CD4-positive, alpha-beta T cell treated with Interleukin-15 for 1 hour (primary cell): ENCODE measurements around the gene CADM1.

Experiments used
- DNase-seq: peaks from one replicate; pipeline ENCODE4 v3.0.0-alpha.2; 2020

CADM1 gene

DNA sequence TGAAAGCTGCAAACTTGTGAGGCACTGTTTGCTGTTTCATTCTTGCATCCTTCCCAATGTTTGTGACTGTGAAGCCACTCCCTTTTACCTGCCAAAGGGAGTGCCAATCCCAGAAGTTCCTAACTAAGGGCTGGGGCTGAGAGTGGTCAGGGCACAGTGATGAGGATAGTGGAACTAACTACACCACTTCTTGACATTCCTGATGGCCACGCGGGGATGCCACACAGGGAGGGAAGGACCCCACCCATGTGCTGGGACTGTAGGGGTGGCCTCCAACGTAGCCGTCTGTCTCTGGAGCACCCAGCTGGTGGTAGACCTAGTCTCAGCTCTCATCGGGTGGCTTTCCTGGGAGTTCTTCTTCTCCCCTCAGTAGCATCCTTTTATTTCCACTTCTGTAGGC is 335.5 kb downstream of the CADM1 start:
- DNase-seq: no peak

GRCh38 chr11:115168229-115168671 is 336.0 kb downstream of the CADM1 start:
- no peak for DNase-seq

DNA sequence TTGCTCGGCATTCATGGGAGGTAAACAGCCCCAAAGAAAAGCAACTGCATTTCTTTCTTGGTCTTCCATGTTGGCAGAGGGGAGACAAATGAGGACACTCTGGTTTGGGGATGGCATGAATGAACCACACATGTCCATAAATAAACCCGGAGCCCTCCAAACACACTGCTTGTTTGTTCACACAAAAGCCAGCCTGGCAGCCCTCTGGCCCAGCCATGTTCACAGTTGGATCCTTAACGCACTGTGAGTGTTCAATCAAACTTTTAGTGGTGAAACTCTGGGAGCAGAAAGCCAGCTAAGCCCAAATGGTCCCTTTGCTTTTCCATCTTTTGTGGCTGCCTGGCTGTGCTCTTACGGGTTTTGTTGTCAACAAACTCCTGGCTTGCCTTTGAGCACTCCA is 336.8 kb downstream of the CADM1 start:
- no peak for DNase-seq

GRCh38 chr11:115166820-115167219 is 337.4 kb downstream of the CADM1 start:
- no peak for DNase-seq

DNA sequence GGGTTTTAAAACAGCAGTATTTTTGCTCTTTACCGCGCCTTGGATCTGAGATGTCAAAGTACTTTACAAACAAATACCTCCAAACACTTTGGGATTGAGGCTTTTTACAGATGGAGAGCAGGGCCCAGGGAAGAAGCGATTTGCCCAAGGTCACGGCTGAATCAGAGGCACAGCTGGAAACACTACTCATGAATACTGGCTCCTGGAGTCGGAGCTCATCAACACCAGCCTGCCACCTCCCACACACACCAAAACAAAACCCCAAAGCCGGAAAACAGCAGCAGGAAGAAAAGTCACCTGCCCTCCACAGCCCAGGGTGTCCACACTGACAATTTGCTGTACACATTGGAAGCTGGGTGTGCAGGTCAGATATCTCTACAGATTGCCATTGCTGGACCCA is 339.4 kb downstream of the CADM1 start:
- DNase-seq: no peak

GRCh38 chr11:115162919-115163318 is 341.3 kb downstream of the CADM1 start:
- DNase-seq: no peak

DNA sequence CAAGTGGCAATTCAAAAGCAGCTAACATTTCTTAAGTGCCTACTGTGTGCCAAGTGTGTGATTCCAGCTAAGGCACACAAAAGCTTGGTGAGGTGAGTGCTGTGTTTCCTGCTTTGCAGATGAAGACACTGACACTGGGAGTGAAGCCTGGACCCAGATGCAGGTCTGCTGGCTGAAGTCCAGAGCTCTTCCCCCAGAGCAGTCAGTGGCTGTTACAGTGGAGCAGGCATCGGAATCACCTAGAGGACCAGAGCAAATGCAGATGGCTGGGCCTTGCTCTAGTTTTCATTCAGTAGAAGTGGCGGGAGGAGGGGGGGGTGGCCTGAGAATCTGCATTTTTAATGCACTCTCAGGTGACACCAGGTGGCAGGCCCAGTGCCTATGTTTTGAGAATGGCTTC is 342.3 kb downstream of the CADM1 start:
- no peak for DNase-seq

DNA sequence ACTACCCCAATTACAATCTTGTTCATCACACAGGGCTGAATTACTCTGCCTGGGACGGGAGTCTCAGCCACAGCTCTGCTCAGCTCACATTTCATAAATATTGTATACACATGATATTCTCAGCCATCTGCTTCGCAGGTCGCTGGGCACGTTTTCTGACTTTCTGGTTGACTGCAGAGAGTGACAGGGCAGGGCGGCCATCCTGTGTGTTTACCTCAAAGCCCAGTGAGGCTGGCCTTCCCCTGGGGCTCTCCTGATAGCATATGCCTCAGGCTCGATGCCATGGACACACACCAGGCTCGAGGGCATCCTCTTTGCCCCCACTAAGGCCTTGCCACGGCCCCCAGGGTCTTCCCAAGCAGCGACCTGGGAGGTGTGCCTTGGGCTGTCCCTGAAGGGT is 345.0 kb downstream of the CADM1 start:
- DNase-seq: no peak

- no peak for DNase-seq
Measured at GRCh38 chr11:115158053-115158452, 346.2 kb downstream of the CADM1 start.

GRCh38 chr11:115157247-115157646 is 347.0 kb downstream of the CADM1 start:
- DNase-seq: no peak

- no peak for DNase-seq
Measured at GRCh38 chr11:115155978-115156377, 348.2 kb downstream of the CADM1 start.

DNA sequence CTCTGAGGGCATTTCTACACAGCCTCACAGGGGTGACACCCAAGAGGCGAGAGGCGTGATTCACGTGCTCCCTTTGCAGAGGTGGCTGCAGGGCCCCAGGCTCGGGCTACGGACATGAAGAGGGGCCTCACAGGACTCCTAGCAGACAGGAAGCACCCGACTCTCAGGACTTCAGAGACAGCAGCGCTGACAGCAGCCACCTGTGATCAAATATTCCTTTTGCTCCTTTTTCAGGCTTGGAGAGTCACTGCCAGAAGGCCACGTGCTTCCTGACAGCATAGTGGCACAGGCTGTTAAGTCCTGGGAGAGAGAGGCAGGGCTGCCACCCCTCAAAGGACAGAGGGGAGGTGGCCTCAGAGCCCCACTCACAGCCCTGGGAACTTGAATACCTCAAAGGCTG is 348.9 kb downstream of the CADM1 start:
- no peak for DNase-seq

- no peak for DNase-seq
Measured at GRCh38 chr11:115154355-115154736, 349.9 kb downstream of the CADM1 start.

DNA sequence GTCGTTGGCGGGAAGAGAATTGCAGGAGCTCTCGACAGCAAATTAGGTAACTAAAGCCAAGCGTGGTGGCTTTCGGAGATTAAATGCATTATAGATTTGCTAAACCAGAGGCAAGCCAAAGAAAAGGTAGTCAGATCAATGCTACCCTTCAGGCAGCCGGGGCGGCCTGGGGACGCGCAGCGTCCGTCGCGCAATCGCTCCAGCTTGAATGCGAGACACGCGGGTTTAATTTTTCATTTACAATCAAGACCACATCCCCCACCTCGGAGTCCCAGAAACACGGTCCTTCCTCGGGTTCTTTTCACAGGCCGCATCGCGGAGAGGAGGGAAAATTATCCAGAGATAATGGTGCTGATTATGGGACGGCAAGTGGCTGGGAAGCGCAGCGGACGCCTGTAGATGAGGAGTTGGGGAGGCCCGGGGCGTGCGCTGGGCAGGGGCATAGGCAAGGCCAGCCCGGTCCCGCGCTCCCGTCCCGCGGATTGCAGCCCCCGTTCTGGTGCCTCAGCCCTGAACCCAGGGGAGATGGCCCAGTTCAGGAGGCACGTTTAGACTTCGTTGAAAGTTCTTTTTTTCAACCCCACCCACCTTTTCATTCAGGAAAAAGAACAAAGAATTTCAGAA is 350.4 kb downstream of the CADM1 start:
- no peak for DNase-seq

- DNase-seq: no peak
Measured at GRCh38 chr11:115153135-115153534, 351.1 kb downstream of the CADM1 start.

- DNase-seq: no peak
Measured at GRCh38 chr11:115151010-115151409, 353.2 kb downstream of the CADM1 start.

DNA sequence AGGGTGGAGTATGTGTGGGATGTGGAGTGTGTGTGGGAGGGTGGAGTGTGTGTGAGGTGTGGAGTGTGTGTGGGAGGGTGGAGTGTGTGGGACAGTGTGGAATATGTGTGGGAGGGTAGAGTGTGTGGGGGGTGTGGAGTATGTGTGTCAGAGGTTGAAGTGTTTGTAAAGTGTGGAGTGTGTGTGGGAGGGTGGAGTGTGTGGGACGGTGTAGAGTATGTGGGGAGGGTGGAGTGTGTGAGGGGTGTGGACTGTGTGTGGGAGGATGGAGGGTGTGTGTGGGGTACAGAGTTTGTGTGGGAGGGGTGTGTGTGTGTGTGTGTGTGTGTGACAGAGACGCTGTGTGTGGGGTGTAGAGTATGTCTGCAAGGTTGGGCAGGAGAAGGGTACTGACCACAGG is 355.5 kb downstream of the CADM1 start:
- DNase-seq: no peak

- DNase-seq: no peak
Measured at GRCh38 chr11:115148101-115148500, 356.1 kb downstream of the CADM1 start.

DNA sequence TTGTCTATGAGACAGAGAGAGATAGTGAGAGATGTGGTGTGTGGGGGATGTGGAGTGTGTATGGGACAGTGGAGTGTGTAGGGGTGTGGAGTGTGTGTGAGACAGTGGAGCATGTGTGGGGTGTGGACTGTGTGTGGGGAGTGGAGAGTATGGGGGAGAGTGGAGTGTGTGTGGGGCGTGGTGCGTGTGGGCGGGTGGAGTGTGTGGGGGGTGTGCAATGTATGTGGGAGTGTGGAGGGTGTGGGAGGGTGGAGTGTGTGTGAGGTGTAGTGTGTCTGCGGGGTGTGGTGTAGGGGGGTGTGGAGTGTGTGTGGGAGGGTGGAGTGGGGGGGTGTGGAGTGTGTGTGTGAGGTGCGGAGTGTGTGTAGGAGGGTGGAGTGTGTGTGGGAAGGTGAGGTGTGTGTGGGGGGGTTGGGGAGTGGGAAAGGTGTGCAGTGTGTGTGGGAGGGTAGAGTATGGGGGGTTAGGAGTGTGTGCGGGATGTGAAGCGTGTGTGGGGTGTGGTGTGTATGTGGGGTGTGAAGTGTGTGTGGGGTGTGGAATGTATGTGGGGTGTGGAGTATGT is 356.9 kb downstream of the CADM1 start:
- DNase-seq: no peak

GRCh38 chr11:115146425-115146824 is 357.8 kb downstream of the CADM1 start:
- DNase-seq: no peak

DNA sequence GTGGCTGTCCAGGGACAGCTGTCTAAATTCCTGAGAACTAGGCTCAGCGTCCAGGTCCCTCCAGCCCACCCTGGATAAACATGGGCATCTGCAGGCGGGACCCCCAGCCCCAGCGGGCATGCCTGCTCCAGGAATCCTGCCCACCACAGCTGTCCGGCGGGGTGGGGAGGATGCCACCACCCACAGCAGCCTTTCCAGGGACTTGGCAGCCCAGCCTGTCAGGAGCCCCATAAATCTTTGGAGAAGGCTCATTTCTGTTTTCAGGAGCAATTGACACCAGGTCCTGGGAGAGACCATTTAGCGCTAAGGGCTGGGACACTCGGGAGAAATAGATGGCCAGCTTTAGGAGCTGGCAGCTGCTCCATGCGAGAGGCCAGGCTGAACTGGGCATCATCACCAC is 358.9 kb downstream of the CADM1 start:
- DNase-seq: no peak

DNA sequence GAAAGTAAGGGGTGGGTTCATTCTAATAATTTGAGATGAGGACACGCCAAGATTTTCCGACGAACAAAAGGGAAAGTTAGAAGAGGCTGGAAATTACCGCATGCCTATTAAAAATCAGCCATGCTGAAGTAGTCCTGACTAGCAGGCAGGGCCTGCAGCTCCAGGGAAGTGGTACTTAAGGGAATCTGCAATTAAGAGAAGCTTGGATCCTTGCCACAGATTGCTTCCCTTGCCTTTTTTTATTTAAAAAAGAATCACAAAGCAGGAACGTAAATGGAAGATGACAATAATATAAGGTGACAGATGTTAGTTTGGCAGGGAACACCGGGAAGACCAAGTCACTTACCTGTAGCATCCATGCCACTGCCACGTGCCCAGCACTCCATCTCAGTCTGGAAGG is 359.3 kb downstream of the CADM1 start:
- DNase-seq: no peak

- DNase-seq: no peak
Measured at GRCh38 chr11:115144014-115144413, 360.2 kb downstream of the CADM1 start.

DNA sequence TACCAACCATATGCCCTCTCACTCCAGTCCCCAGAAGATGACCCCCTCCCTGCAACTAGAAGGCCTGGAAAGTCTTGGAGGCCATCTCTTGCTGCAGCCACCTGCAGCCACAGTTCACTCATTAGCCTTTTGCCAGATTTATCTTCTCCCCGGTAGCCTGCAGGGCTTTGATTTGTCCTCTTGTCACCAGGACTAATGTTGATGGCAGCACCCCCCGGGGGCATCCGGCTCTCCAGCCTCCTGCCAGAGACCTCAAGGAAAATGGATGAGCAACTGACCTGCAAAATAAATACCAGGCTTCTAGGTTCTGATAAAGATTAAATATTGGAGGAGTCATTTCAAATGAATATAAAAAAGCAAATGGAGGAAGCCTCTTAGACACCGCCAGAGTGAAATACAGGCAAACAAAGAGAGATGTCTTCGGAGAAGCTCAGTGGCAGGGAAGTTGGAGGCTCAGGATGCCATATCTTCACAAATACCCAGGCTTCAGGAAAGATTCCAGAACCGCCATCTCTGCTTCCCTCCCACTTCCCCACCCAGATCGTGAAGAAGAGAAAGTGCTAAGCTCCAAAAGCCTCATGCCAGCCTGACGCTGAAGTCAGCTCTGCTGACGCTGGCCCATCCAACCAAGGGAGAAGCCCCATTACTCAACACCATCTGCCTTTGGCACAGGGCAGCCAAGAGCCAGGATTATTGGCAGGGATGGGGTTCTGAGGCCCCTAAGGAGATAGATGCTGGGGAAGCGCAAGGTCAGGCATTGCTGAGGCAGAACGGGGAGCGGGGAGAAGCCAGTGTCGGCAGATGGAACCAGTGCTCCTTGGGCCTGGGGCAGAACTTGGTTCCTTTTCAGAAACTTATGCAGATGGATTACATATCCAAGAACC is 362.7 kb downstream of the CADM1 start:
- DNase-seq: no peak
